A549 (cell line): ENCODE results near the gene TSPAN3. TPM values are rescaled to one million over a fixed set of nuclear protein-coding genes. Genes with fewer than 3 reads are reported as not detected.

Experiments
- ATAC-seq, 2 experiments: fragments of 200-7000 bp in 1 of 2; fragments of >200 bp in 1 of 2; cut with Nextera tagmentation in 1 of 2; cut with Tn5 transposase in 1 of 2; 3 replicates each; pipeline versions ENCODE4 v1.8.0 to v1.9.1; 2018 to 2020; ENCODE audit warnings: mild to moderate bottlenecking in 1 of 2, moderate library complexity in 1 of 2
- CTCF ChIA-PET: fragments of 300-600 bp; sonication (Branson Sonifier 250); formaldehyde crosslinking; extraction: SDS; loops from one replicate; lab custom pipeline; 2021; ENCODE audit warnings: antibody characterized with exemption, inconsistent platforms; lab: Yijun Ruan, JAX
- POLR2A ChIA-PET: fragments of 350-600 bp; formaldehyde crosslinking; extraction: SDS; loops from one replicate; lab custom pipeline; 2021; ENCODE audit warnings: antibody characterized with exemption, inconsistent platforms; lab: Yijun Ruan, JAX
- DNase-seq, 2 experiments: peaks; one replicate each; pipeline versions ENCODE4 v3.0.0 to v3.0.0-alpha.2; 2011 to 2016; ENCODE audit warnings: low read depth in 1 of 2, low spot score in 1 of 2
- FAIRE-seq: peaks from 2 replicates; lab custom pipeline; 2011; peaks lifted over from hg19 to GRCh38; lab: Jason Lieb, UNC
- H3K27ac ChIP-seq, 2 experiments: fragments of >200 bp; sonication (Bioruptor Twin); formaldehyde crosslinking; 3 replicates each; pipeline ENCODE4 v1.5.1; 2016 to 2017
- H3K4me1 ChIP-seq: fragments of >200 bp; sonication (Bioruptor Twin); formaldehyde crosslinking; 3 replicates; pipeline ENCODE4 v1.6.1; 2016
- H3K4me2 ChIP-seq: fragments of >200 bp; sonication (Bioruptor Twin); formaldehyde crosslinking; 3 replicates; pipeline ENCODE4 v1.6.1; 2016
- H3K4me3 ChIP-seq: fragments of >200 bp; sonication (Bioruptor Twin); formaldehyde crosslinking; 3 replicates; pipeline ENCODE4 v1.5.1; 2016
- H3K9me3 ChIP-seq: fragments of >200 bp; sonication (Bioruptor Twin); formaldehyde crosslinking; 3 replicates; pipeline ENCODE4 v1.6.1; 2016
- CBX8 ChIP-seq: fragments of 200-600 bp; sonication (generic); IDR thresholded peaks from 2 replicates; pipeline ENCODE4 v1.6.1; 2016
- EHF ChIP-seq: fragments of 250-450 bp; sonication (Bioruptor Pico); IDR thresholded peaks from 2 replicates; pipeline ENCODE4 v1.5.0; 2020; ENCODE audit warnings: mild to moderate bottlenecking
- EP300 ChIP-seq, 2 experiments: fragments of >200 bp; sonication (Bioruptor Twin); formaldehyde crosslinking; IDR thresholded peaks; 2 replicates in 1 of 2; 3 replicates in 1 of 2; pipeline ENCODE4 v1.6.1; 2016 to 2017
- ESRRA ChIP-seq: fragments of 150-350 bp; IDR thresholded peaks from 2 replicates; pipeline ENCODE4 v1.6.1; 2014; ENCODE audit warnings: mild to moderate bottlenecking, low read length, borderline replicate concordance
- FOSL2 ChIP-seq, 2 experiments: fragments of 450-650 bp in 1 of 2; fragments of >200 bp in 1 of 2; sonication (Bioruptor Twin) in 1 of 2; formaldehyde crosslinking; IDR thresholded peaks; 2 replicates each; pipeline versions ENCODE4 v1.5.0 to v1.6.1; 2016 to 2020; ENCODE audit warnings: mild to moderate bottlenecking in 1 of 2, moderate library complexity in 1 of 2
- HOXA7 ChIP-seq: fragments of 250-450 bp; sonication (Bioruptor Pico); IDR thresholded peaks from 2 replicates; pipeline ENCODE4 v1.5.0; 2020; ENCODE audit warnings: mild to moderate bottlenecking, moderate library complexity
- JUN ChIP-seq, 2 experiments: fragments of >200 bp; sonication (Bioruptor Twin); formaldehyde crosslinking; IDR thresholded peaks; 2 replicates in 1 of 2; 3 replicates in 1 of 2; pipeline ENCODE4 v1.6.1; 2016 to 2017
- JUNB ChIP-seq: fragments of >200 bp; sonication (Bioruptor Twin); formaldehyde crosslinking; IDR thresholded peaks from 2 replicates; pipeline ENCODE4 v1.6.1; 2016
- MAFK ChIP-seq: fragments of 450-650 bp; IDR thresholded peaks from 2 replicates; pipeline ENCODE4 v1.6.1; 2014; ENCODE audit not compliant: partially characterized antibody
- MAZ ChIP-seq: fragments of 150-350 bp; IDR thresholded peaks from 2 replicates; pipeline ENCODE4 v1.6.1; 2014; ENCODE audit warnings: antibody characterized with exemption, low read depth, low read length, borderline replicate concordance
- MYC ChIP-seq: IDR thresholded peaks from 2 replicates; pipeline ENCODE4 v1.6.1; 2012; ENCODE audit warnings: mild to moderate bottlenecking, inconsistent platforms, low read length, improper control_type of control experiment, borderline replicate concordance
- NPAS2 ChIP-seq: fragments of 250-450 bp; sonication (Bioruptor Pico); IDR thresholded peaks from 2 replicates; pipeline ENCODE4 v1.8.0; 2022; ENCODE audit warnings: mild to moderate bottlenecking, moderate library complexity, borderline replicate concordance
- POLR2A ChIP-seq: IDR thresholded peaks from 2 replicates; pipeline ENCODE4 v1.6.1; 2012; ENCODE audit warnings: mild to moderate bottlenecking, low read length
- RAD21 ChIP-seq, 2 experiments: fragments of >200 bp in 1 of 2; sonication (Bioruptor Twin) in 1 of 2; formaldehyde crosslinking in 1 of 2; IDR thresholded peaks in 1 of 2; conservative IDR thresholded peaks in 1 of 2; 2 replicates in 1 of 2; 3 replicates in 1 of 2; pipeline ENCODE4 v1.6.1; 2012 to 2018; ENCODE audit warnings: inconsistent platforms in 1 of 2
- RCOR1 ChIP-seq: fragments of 150-350 bp; IDR thresholded peaks from 2 replicates; pipeline ENCODE4 v1.6.1; 2014; ENCODE audit warnings: antibody characterized with exemption, low read length, low read depth
- RFX5 ChIP-seq: fragments of 450-650 bp; IDR thresholded peaks from 2 replicates; pipeline ENCODE4 v1.7.1; 2014; ENCODE audit warnings: antibody characterized with exemption, mild to moderate bottlenecking, moderate library complexity
- SMC3 ChIP-seq: fragments of >200 bp; sonication (Bioruptor Twin); formaldehyde crosslinking; IDR thresholded peaks from 3 replicates; pipeline ENCODE4 v1.6.1; 2018; ENCODE audit warnings: inconsistent platforms
- SREBF2 ChIP-seq: fragments of 450-650 bp; IDR thresholded peaks from 2 replicates; pipeline ENCODE4 v1.6.1; 2014; ENCODE audit warnings: mild to moderate bottlenecking, moderate library complexity
- TP53 ChIP-seq: fragments of 250-450 bp; sonication (Bioruptor Pico); IDR thresholded peaks from 2 replicates; pipeline ENCODE4 v1.5.0; 2021; ENCODE audit warnings: mild to moderate bottlenecking, moderate library complexity
- ZC3H11A ChIP-seq: fragments of 450-650 bp; IDR thresholded peaks from 2 replicates; pipeline ENCODE4 v1.6.1; 2014; ENCODE audit warnings: antibody characterized with exemption, mild to moderate bottlenecking
- ZNF302 ChIP-seq: fragments of 250-450 bp; sonication (Bioruptor Pico); IDR thresholded peaks from 2 replicates; pipeline ENCODE4 v1.9.0; 2021; ENCODE audit warnings: inconsistent platforms, mild to moderate bottlenecking, moderate library complexity
- WGBS: methylation state at CpG from one replicate; pipeline ENCODE4 v1.1.6; 2017; ENCODE audit errors: missing lambda C conversion rate; 5-methylcytosine and 5-hydroxymethylcytosine counted together
- polyA plus RNA-seq, 4 experiments: library from polyadenylated mRNA; depleted of rRNA in 3 of 4; stranded (reverse); fragments of >200 nt; fragmentation: RNase III in 1 of 4; extraction: RNeasy Plus Mini Kit Qiagen cat#74134 plus additional on column Dnase treatment in 1 of 4; gene quantifications; 2 replicates in 3 of 4; 3 replicates in 1 of 4; pipeline ENCODE4 v1.2.3, GENCODE V29; 2011 to 2017
- TF ChIP-seq, protein P1 (sequence below): fragments of 250-450 bp; sonication (Bioruptor Pico); IDR thresholded peaks from 2 replicates; pipeline ENCODE4 v1.5.0; 2020; ENCODE audit warnings: low read depth, mild to moderate bottlenecking, moderate library complexity
- TF ChIP-seq, protein P2 (sequence below): IDR thresholded peaks from 2 replicates; pipeline ENCODE4 v1.6.1; 2012
- TF ChIP-seq, protein P3 (sequence below): fragments of >200 bp; sonication (Bioruptor Twin); formaldehyde crosslinking; IDR thresholded peaks from 2 replicates; pipeline ENCODE4 v1.6.1; 2016

TSPAN3 gene
- polyA plus RNA-seq, 2 of the 4 experiments (the other 2 are of a cell fraction) = 362 to 636 TPM

DNA sequence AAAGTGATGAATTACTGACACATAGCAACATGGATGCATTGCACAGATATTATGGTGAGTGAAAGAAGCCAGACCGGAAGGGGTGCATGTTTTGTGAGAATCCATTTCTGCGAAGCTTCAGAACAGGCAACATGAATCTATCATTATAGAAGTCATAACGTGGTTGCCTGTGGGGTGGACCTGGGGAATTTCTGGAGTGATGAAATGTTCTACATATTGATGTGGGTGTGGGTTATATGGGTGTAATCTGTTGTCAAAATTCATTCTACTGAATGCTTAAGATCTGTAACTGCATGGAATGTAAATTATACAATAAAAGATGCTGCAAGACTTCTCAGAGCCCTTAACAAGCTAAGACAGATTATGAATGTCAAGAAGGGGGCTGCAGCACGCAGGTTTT, 25.2 kb upstream of the TSPAN3 start:
- ATAC-seq (no peak), FAIRE-seq (peak; percentile 51), DNase-seq (no peak)
- Histone ChIP-seq H3K4me2 (no peak overlapping the region), H3K27ac (no peak overlapping the region), H3K4me3 (no peak overlapping the region), H3K9me3 (no peaks in the 10 kb centered on the region), H3K4me1 (no peaks in the 10 kb centered on the region)
- ChIA-PET CTCF (interaction anchor here (1.0 to 4.7 kb wide), 4 partner anchors 10 to 447 kb away, joined by 3 to 23 read pairs (median 5); no protein-coding TSS in a partner anchor), POLR2A (no interaction called here)
- WGBS = 54% methylated on average over 4 of the region's 4 CpGs
- TF ChIP-seq RFX5 (no peak), CBX8 (no peak), EHF (CRISPR knock-in tag) (no peak), ESRRA (no peak), FOSL2 (IDR thresholded peaks at IDR 0.05) (no peak), FOSL2 (CRISPR knock-in tag; IDR thresholded peaks at IDR 0.05) (no peak), HOXA7 (no peak), MAZ (no peak), NPAS2 (no peak), EP300 (IDR thresholded peaks at IDR 0.05) (no peak), MAFK (no peak), JUN (IDR thresholded peaks at IDR 0.05) (no peak), MYC (no peak), SREBF2 (no peak), TP53 (CRISPR knock-in tag) (no peak), POLR2A (no peak), ZC3H11A (no peak)
- TF ChIP-seq, protein P1, sequence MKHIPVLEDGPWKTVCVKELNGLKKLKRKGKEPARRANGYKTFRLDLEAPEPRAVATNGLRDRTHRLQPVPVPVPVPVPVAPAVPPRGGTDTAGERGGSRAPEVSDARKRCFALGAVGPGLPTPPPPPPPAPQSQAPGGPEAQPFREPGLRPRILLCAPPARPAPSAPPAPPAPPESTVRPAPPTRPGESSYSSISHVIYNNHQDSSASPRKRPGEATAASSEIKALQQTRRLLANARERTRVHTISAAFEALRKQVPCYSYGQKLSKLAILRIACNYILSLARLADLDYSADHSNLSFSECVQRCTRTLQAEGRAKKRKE (CRISPR knock-in tag) = no peak

DNA sequence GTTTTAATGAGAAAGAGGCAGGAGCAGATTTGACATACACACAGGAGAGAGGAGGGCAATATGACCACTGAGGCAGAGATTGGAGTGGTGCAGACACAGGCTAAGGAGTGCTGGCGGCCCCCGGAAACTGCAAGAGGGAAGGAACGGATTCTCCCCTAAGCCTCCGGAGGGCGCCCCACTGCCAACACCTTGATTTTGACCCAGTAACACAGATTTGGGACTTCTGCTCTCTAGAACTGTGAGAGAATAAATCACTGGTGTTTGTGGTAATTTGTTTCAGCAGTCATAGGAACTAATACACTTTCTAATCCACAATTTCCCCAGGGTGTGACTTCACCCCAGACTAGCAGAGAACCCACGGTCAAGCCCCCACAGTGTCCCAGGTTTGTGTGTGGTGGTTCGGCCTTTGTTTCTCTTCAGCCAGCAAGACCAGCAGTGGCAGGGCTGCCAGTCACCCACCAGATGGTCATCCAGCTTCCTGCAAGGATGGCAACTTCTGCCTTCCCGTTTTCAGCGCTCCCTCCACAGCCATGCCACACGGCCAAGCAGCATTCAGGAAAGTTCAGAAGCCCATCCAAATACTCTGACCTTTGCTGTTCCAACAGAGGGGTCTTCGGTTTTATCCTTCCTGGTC, 23.6 kb upstream of the TSPAN3 start:
- peak in 1 of 2 experiments; percentile 27; a peak in 1 of 5 replicates for TF ChIP-seq RAD21 (conservative IDR thresholded peaks at IDR 0.05 in 1 of 2, IDR thresholded peaks at IDR 0.05 in 1 of 2)
- TF ChIP-seq, protein P2, sequence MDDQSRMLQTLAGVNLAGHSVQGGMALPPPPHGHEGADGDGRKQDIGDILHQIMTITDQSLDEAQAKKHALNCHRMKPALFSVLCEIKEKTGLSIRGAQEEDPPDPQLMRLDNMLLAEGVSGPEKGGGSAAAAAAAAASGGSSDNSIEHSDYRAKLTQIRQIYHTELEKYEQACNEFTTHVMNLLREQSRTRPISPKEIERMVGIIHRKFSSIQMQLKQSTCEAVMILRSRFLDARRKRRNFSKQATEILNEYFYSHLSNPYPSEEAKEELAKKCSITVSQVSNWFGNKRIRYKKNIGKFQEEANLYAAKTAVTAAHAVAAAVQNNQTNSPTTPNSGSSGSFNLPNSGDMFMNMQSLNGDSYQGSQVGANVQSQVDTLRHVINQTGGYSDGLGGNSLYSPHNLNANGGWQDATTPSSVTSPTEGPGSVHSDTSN = no peak
- ATAC-seq (peak in 1 of 2 experiments; percentile 65; a peak in 3 of 6 replicates), DNase-seq (no peak), FAIRE-seq (no peak)
- H3K4me2 ChIP-seq = no peak overlapping the region
- no peak overlapping the region for H3K27ac ChIP-seq
- POLR2A ChIA-PET = interaction anchor here (0.6 kb wide), 1 partner anchor 74 kb away, joined by 3 read pairs; no protein-coding TSS in a partner anchor
- no peak overlapping the region for H3K4me3 ChIP-seq
- CTCF ChIA-PET = interaction anchor here (0.6 to 4.7 kb wide), 7 partner anchors 12 to 459 kb away, joined by 3 to 23 read pairs (median 4); no protein-coding TSS in a partner anchor
- no peaks in the 10 kb centered on the region for H3K4me1 ChIP-seq
- 60% methylated on average over 11 of the region's 11 CpGs for WGBS
- H3K9me3 ChIP-seq = no peaks in the 10 kb centered on the region

DNA sequence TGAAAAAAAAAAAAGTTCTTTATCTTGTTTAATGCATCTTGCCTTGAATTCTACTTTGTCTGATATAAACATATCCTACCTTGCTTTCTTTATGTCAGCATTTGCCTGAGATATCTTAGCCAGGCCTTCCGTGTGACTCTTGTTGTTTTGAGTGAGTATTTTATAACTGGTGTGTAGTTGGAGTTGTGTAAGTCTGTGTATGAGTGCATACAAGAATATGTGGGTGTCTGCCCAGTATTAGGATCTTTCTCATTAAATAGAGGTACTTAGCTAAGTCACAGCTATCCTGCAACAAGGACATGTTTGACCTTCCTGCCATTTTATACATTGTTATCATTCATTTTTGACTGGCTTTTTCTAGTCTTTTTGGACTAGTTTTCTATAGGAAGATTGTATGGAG, 22.5 kb upstream of the TSPAN3 start:
- Histone ChIP-seq H3K27ac (no peak overlapping the region), H3K4me3 (no peak overlapping the region), H3K4me2 (no peak overlapping the region), H3K4me1 (no peaks in the 10 kb centered on the region), H3K9me3 (no peaks in the 10 kb centered on the region)
- WGBS = 78% methylated on average over 1 of the region's 1 CpG
- ATAC-seq (no peak), FAIRE-seq (no peak), DNase-seq (no peak)
- POLR2A ChIA-PET = no interaction called here
- TF ChIP-seq RFX5 (no peak), RCOR1 (no peak), FOSL2 (IDR thresholded peaks at IDR 0.05) (no peak), FOSL2 (CRISPR knock-in tag; IDR thresholded peaks at IDR 0.05) (no peak), JUNB (no peak), SMC3 (no peak), ZNF302 (CRISPR knock-in tag) (no peak)
- TF ChIP-seq, protein P3, sequence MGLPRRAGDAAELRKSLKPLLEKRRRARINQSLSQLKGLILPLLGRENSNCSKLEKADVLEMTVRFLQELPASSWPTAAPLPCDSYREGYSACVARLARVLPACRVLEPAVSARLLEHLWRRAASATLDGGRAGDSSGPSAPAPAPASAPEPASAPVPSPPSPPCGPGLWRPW = no peak
- CTCF ChIA-PET = interaction anchor here (0.9 to 2.1 kb wide), 2 partner anchors 69 to 450 kb away, joined by 3 to 4 read pairs; no protein-coding TSS in a partner anchor
